ELF-1 (cell line): ENCODE data around the gene MAP3K6.
A peak's percentile ranks its signal among the peaks of the same experiment; 100 is the strongest.
"Not testable (repeated sequence)": the region's sequence is repeated elsewhere in the genome, so short reads cannot be mapped to it uniquely, and the experiment has no call there.

Source experiments
- DNase-seq: peaks from one replicate; pipeline ENCODE4 v3.0.0-alpha.2; 2016; ENCODE audit warnings: low read depth, low spot score

MAP3K6 gene

DNA sequence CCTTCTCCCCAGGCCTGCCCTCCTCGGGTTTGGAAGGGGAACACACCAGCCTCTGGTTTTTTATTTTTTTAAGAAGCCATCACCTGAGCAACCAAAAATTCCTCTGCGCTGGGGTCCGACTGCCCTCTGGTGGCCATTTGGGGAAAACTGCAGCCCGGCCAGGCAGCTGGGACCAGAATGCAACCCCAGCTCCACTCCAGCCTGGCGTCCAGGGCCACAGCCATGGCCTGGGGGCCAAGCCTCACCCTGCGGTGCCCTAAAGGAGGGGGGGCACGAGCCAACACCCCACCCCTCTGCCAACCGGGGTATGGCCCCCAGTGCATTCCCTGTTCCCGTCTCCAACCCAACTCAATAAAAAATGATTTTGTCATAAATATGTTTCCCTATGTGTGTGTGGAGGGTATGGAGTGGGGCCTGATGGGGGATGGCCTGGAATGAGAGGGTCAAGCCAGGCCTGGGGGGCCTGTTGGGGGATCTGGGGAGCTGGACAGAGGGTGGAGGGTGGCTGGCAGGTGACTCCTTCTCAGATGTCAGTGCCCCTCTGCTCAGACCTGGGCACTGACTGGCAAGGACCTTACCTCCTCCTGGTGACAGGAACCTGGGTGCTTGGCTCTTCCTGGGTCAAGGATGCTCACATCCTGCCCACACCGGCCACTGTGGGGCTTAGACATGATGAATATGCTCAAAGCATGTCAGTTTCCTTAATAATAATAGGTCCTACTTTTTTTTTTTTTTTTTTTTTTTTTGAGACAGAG, 28.9 kb upstream of the MAP3K6 start:
- DNase-seq, result peak; percentile 94

DNA sequence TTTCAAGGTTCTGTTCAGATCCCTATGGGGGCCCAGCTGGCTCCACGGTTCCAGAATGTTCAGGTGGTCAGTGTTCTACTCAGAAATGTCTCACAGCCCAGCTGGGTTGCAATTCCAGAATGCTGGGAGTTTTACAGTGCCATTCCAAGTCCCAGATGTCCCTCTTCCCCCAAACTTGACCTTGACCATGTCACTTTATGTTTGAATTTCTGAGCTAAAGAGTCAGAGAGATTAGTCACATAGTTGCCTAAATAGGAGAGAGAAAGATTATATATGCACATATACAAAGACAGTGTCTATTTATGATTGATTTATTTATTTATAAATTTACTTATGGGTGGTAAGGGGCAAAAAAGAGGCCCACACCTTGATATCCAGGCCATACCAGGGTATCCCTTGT, 28.2 kb upstream of the MAP3K6 start:
- no peak for DNase-seq

DNA sequence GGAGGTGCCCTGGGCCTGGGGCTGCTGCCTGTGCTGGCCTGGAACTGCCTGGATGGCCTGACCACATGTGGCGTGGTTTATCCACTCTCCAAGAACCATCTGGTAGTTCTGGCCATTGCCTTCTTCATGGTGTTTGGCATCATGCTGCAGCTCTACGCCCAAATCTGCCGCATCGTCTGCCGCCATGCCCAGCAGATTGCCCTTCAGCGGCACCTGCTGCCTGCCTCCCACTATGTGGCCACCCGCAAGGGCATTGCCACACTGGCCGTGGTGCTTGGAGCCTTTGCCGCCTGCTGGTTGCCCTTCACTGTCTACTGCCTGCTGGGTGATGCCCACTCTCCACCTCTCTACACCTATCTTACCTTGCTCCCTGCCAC, 27.5 kb upstream of the MAP3K6 start:
- DNase-seq, result no peak

DNA sequence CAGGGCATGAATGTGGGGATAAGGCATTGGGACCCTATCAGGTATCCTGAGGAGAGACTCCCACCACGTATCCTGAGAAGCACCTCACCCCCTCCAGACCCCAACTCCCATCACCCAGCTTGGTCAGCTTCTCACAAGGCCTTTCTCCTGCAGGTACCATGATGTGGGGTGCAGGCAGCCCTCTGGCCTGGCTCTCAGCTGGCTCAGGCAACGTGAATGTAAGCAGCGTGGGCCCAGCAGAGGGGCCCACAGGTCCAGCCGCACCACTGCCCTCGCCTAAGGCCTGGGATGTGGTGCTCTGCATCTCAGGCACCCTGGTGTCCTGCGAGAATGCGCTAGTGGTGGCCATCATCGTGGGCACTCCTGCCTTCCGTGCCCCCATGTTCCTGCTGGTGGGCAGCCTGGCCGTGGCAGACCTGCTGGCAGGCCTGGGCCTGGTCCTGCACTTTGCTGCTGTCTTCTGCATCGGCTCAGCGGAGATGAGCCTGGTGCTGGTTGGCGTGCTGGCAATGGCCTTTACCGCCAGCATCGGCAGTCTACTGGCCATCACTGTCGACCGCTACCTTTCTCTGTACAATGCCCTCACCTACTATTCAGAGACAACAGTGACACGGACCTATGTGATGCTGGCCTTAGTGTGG, 27.0 kb upstream of the MAP3K6 start:
- DNase-seq, result no peak

DNA sequence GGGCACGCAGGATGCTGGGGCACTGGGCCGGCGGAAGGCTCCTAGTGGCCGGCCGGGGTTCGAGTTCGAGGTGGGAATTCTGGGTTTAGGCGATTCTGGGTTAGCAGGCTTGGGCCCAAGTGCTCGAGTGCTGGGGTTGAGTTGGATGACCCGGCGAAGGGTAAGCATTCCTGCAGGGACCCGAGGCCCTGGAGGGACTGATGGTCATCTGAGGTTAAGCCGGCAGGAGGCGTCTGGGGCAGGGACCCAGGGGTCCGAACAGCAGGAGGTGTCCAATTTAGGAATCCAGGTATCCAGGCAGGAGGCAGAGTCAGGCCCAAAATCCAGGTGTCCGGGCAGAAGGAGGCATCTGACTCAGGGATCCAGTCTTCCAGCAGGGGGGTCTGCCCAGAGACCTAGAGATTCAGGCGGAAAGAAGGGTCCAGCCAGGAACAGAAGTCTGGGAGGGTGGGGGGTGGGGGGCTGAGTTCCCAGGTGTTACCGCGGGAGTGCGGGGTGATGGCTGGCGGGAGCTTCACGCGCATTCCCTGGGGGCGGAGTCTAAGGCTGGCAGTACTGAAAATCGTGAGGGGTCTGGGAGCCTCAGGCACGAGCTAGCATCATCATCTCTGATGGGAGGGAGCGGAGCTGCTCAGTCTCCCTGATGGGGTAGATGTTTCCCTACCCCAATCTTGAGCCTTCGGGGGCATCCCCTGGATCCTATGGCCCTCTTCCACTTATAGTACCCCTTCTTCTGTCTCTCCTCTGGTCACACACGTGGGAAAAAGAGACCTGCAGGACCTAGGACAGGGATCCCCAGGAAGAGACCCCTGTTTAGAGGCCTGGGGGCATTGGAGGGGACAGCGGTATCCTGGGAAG, 26.2 kb upstream of the MAP3K6 start:
- DNase-seq, result peak; percentile 63

DNA sequence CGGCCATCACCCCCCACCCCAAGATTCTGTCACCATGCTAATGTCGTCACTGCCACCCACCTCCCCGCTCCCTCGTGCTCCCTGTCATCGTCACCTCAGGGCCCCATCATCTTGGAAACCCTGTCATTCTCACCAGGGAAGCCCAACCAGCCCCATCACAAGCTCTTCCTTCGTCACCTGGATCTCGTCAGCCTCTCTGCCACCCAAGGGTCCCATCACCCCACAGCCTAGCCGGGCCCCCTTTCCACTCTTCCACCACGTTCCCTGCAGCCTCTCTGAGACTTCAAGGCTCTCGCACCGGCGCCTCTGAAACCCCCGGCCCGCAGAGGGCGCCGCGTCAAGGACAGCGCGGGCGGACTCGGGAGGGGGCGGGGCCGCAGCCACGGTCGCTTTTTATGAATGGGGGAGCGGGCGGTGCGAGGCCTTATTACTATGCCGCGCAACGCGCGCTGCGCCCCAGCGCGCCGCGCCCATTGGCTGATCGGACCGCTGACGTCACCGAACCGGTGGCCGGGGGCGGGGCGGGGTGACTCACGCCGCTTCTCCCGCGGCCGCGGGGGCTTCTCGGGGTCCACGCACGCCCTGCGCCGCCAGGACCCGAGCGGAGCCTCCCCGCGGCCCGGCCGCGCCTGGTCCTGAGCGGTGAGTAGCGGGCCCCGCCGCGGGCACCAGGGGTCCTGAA, 25.5 kb upstream of the MAP3K6 start, which contains the start of gene GPR3:
Gene GPR3, plus strand, starts transcription at position 527 of the 682 bp plus-strand sequence. CDS start 1,177 bp downstream, outside the sequence.
- DNase-seq, result peak; percentile 95

DNA sequence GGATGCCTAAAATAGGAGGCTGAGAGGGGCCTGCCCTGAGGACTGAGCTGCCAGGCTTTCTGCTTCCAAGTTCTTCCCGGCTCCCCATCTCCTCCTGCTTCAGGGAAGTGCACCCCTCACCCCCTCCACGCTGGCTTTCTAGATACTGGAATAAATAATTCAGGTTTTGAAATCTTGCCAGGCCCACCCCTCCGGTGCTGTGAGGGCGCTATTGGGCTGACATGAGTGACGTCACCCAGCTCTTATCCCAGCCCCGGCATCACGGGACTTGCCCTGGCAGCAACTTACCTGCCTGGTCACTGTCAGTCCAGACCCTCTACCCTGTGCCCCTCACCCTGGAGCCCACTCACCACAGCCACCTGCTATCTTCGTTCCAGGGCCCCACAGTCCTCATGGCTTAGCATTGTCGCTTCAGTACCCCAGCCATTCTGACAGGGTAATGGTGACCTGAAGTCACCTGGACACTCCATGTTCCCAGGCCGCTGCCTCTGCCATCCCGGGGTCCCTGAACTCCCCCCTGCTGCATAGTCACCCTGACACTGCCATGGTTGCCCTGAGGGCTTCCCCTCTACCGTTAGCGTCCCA, 24.8 kb upstream of the MAP3K6 start:
- DNase-seq, result no peak

DNA sequence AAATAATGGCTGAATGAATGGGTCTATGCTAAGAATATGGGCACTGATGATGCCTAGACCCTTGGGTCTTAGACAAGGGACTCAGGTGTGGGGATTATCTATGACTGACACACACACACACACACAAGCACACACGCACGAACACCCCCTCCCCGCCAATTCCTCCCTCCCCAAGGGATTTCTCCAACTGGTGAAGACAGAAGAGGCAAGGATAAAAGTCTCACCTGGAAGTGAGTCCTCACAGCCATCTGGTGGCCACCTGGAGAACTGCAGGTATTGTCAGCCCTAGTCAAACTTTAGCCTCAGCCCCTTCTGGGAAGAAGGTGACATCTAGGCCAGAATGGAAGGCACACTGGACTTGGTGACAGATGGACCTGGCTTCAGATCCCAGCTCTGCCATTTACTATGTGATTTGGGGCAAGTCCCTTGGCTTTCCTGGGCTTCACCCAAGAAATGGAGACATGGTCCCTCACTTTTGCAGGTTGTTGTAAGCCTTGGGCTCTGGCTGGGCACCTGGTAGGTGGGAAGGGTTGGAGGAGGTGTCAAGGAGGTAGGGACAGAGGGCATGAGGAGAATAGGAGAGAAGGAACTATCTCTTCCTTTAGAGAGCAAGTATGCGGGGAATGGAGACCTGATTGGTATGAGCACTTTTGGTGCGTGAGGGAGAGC, 21.7 kb upstream of the MAP3K6 start:
- DNase-seq, result peak; percentile 83

DNA sequence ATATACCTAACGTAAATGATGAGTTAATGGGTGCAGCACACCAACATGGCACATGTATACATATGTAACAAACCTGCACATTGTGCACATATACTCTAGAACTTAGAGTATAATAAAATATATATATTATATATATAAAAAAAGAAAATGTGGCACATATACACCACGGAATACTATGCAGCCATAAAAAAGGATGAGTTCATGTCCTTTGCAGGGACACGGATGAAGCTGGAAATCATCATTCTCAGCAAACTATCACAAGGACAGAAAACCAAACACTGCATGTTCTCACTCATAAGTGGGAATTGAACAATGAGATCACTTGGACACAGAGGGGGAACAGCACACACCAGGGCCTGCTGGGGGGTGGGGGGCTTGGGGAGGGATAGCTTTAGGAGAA, 18.0 kb upstream of the MAP3K6 start:
- DNase-seq, result not testable (repeated sequence)

DNA sequence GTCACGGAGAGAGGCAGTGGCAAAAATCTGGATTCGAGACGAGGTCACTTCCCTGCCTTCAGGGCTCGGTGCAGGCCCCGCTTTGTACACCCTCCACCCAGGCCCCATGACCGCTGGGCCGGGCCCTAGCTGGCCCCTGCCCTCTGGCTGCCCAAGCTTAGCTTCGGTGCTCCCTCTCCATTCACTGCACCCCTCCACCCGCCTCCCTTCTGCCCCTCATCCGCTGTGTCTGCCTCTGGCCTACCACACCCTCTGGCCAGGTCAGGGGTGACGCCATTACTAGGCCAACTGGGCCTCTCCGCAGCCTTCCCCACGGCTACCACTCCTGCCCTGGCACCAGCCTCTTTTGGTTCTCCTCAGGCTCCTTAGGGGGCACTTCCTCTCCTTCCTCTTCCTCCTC, 16.9 kb upstream of the MAP3K6 start:
- DNase-seq, result no peak

DNA sequence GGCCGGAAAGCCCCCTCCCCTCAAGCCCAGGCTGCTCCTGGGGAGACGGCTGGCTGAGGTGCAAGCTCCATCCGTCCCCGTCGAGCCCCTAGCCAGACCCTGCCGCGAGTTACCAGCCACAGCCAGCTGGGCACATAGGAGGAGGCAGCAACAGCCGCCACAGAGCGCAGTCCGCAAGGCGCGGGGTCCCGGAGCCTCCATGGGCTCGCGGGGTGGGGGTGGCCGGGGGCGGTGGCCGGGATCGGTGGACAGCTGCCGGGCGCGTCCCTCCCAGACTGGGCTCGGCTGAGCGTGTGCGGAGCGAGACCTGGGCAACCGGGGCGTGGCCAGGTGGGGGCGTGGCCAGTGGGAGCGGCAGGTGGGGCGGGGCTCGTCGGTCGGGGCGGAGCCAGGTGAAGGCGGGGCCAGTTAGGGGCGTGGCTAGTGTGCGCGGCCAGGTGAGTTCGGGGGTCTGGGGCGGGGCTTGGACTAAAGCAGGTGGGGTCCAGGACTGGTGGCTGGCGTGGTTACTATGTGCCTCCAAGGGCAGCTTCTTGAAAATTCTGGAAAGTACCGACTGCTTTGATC, 16.4 kb upstream of the MAP3K6 start, which contains the start of gene CD164L2:
Gene CD164L2, minus strand, starts transcription at position 295 of the 567 bp plus-strand sequence. Its CDS starts 94 bp downstream, at position 201.
- no peak for DNase-seq

DNA sequence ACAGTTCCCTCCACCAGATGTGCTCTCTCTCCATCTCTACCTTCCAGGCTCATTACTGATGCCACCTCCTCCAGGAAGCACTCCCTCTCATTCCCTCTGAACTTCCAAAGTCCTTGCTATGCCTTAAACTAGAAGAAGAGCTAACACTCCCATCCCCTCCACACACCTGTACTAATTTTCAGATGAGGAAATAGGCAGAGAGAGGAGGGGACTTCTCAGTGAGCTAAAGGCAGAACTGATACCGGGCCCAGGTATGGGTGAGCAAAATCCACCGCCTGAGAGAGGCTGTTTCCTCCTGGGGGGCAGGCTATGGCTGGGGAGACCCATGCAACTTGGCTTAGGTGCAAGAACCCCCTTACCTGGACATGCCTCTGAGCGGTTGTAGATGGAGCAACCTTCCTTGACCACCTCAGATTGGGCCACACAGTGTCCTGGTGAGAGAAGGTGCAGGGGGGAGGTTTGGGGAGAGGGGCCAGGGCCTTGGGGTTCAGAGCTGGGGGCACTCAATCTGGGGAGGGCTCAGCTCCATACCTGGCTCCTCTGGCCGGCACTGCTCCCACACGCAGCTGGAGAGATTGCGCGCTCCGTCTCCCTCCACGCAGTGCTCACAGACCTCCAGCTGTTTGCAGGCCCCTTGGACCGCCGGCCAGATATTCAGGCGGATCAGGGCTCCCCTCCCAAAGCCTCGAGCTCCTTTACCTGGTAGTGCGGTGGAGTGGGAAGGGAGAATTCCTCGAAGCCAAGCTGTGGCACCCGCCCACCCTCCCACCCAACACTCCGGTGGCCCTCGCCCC, 15.4 kb upstream of the MAP3K6 start:
- no peak for DNase-seq

DNA sequence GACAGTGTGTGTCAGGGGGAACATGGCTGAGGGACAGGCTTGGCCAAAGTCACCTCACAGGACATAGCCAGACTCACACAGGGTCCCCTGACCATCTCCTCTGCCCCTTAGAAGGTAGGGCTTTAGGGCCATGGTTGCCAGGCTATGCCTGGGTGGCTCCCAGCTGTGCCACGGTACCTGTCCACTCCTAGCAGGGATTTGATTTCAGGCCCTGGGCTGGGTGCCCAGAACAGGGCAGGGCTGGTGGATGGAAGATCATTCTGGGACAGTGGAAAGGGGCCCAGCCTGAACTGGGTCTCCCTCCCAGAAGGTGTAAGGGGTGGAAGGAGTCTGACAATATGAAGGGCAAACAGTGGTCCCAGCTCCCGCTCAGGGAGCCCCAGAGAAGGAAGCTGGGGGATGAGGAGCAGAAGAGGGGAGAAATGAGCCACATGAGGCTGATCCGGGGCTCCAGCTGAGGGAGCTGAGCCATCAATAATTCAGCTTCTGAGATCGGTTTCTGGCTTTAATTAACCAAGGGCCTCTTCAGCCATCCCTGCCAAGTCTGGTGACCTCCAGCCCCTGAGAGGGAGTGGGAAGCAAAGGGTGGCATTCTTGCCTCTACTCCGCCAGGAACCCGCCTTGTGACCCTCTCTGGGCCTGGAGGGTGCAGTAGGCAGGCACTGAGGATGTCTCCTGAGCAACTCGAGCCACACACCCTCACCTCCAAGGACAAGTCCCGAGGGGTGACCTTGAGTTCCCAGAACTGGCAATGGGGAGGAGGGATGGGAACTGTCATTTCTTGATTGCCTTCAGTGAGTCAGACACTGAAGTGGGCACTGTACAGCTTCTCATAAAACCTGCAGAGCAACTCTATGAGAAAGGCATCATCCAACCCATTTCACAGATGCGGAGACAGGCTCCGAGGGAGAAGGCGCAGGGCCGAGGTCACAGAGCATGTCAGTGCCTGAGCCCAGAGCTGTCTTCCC, 14.3 kb upstream of the MAP3K6 start:
- no peak for DNase-seq

DNA sequence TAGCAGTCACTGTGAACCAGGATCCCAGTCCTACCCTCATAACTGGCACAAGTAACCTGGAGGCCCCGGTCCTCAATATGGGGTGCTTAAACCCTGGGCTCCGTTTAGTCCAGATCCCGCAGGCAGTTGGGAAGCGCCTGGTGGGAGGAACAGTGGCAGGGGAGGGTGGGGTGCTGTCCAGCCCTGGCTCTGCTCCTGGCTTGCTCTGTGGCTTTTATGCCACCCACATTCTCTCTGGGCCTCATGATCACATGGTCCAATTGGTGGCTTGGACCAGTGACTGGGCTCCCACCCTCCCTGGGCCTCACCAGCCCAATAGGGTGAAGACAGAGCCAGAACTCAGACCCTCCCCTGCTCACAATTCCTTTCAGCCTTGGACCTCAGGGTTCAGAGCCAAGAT, 13.5 kb upstream of the MAP3K6 start:
- DNase-seq, result no peak

DNA sequence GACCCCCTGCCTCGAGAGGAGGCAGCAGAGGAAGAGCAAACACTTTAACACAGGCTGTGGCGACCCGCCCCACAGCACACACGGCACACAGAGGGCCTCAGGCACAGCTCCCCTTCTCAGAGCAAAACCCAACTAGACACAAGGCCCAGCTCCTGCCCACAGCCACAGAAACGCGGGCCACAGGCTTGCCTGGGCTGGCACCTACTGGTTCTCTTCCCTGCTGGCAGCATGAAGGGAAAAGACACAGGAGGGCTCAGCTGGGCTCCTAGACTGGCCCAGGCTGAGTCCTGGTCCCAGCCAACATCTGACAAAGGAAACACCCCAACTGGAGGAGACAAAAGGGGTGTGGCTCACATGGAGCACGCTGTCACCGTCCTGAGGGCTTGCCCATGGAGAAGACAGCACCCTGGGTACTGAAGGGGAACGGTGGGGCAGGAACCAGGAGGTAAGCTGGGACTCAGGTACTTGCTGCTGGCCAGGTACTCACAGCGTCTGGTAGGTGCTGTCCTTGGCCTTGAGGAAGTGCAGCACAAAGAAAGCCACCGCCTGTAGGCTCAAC, 12.9 kb upstream of the MAP3K6 start:
- no peak for DNase-seq

DNA sequence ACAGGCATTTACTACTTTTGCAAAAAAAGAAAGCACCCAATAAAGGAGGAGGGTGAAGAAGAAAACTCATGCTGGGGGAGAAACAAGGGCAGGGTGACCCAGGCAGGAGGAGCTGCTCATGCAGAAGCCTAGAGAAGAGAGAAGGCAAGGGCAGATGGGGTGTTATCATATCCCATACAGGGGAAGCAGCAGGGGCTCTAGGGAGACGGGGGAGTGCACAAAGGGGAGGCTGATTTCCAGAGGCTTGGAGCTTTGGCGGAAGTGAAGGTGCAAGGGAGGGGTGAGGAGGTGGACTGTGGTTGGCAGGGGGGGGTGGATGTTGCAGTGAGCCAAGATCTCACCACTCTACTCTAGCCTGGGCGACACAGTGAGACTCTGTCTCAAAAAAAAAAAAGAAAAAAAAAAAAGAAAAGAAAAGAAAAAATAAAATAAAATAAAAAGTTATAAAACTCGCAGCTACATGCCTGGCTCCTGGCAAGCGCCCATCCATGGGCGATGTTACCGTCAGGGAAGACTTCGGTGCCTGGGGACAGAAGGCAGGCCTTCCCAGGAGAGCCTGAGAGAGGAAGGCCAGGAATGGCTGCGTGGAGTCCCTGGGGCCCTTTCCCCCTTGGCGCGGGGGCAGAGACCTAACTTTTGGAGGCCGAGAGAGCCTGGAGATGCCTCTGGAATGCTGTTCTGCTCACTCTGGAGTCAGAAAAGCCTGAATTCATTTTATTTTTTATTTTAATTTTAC, 11.2 kb upstream of the MAP3K6 start:
- no peak for DNase-seq

DNA sequence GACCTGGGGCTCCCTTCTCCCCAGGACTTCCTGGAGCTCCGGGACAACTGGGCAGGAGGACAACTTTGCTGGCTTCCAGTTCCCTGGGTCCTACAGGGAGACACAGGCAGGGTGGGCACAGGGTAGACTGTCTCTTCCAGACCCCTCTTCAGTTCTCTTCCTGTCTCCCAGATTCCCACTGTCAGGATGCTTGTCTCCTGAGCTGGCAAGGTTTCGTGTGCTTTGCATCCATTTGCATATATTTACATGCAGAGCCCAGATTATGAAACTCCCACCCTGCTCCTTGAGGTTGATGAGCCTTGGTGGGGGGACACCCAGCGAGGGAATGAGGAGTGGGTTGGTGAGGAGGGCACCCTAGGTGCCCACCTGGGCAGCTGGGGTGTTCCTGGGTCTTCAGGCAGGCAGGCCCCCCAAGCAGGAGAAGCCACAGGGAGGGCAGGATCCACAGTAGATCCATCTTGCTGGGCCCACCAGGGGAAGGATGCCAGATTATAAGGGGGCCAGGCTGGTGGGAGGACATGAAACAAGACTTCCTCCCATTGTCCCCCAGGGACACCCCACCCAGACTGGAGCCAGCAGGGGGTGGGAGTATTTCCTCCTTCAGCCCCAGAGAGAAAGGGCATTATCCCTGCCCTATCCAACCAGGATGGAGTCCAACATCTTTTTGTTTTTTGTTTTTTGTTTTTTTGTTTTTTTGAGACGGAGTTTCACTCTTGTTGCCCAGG, 7.8 kb upstream of the MAP3K6 start, which contains the start of gene FCN3:
Gene FCN3, minus strand, starts transcription at position 463 of the 725 bp plus-strand sequence. Its CDS starts 6 bp downstream, at position 457.
- no peak for DNase-seq
